Activated CD8-positive, alpha-beta T cell treated with anti-CD3 and anti-CD28 coated beads for 36 hours (primary cell): ENCODE results near the gene NUP210L. TPM values are rescaled to one million over a fixed set of nuclear protein-coding genes. Genes with fewer than 3 reads are reported as not detected.

Experiments used
- ATAC-seq: fragments of 200-7000 bp; cut with Tn5 transposase; one replicate; pipeline ENCODE4 v1.10.0; 2021; ENCODE audit warnings: mild to moderate bottlenecking, moderate library complexity
- CTCF ChIA-PET: fragments of 350-600 bp; sonication (Branson Sonifier 250); formaldehyde crosslinking; loops from one replicate; lab custom pipeline; 2021; ENCODE audit warnings: antibody characterized with exemption; lab: Charles Lee
- POLR2A ChIA-PET: fragments of 350-600 bp; sonication (Branson Sonifier 250); formaldehyde crosslinking; loops from one replicate; lab custom pipeline; 2021; ENCODE audit warnings: antibody characterized with exemption; lab: Charles Lee
- DNase-seq: peaks from one replicate; pipeline ENCODE4 v3.0.0-alpha.2; 2020
- H3K27ac Mint-ChIP-seq: one replicate; pipeline ENCODE4 v1.8.0; 2021; ENCODE audit warnings: mild to moderate bottlenecking, mixed read lengths
- H3K27me3 Mint-ChIP-seq: one replicate; pipeline ENCODE4 v1.8.0; 2021; ENCODE audit warnings: mixed read lengths
- H3K36me3 Mint-ChIP-seq: one replicate; pipeline ENCODE4 v1.8.0; 2021; ENCODE audit warnings: low read depth, mixed read lengths
- H3K4me1 Mint-ChIP-seq: one replicate; pipeline ENCODE4 v1.8.0; 2021; ENCODE audit warnings: low read depth, mixed read lengths
- H3K4me3 Mint-ChIP-seq: one replicate; pipeline ENCODE4 v1.8.0; 2021; ENCODE audit warnings: mild to moderate bottlenecking, moderate library complexity, mixed read lengths
- H3K9me3 Mint-ChIP-seq: one replicate; pipeline ENCODE4 v1.8.0; 2021; ENCODE audit warnings: mixed read lengths
- intact Hi-C: fragments of 100-400 bp; cut with micrococcal nuclease; formaldehyde crosslinking; loops from one replicate; pipeline ENCODE4 v1.10.0; 2022
- microRNA-seq: library from miRNA; unstranded; fragments of <30 nt; microRNA quantifications from one replicate; pipeline ENCODE4 v1.2.0, GENCODE V29; 2022; ENCODE audit warnings: borderline microRNAs expressed, borderline replicate concordance
- total RNA-seq, 2 experiments: library from RNA; stranded (reverse); gene quantifications; one replicate each; pipeline ENCODE4 v1.2.3, GENCODE V29; 2021
- TF ChIP-seq, protein P1 (sequence below): fragments of 200-600 bp; IDR thresholded peaks from one replicate; pipeline ENCODE4 v1.8.0; 2022; ENCODE audit warnings: antibody characterized with exemption, mild to moderate bottlenecking

Gene NUP210L
- total RNA-seq, 2 experiments from 2014 or later = 0.07 TPM; not detected in 1

DNA sequence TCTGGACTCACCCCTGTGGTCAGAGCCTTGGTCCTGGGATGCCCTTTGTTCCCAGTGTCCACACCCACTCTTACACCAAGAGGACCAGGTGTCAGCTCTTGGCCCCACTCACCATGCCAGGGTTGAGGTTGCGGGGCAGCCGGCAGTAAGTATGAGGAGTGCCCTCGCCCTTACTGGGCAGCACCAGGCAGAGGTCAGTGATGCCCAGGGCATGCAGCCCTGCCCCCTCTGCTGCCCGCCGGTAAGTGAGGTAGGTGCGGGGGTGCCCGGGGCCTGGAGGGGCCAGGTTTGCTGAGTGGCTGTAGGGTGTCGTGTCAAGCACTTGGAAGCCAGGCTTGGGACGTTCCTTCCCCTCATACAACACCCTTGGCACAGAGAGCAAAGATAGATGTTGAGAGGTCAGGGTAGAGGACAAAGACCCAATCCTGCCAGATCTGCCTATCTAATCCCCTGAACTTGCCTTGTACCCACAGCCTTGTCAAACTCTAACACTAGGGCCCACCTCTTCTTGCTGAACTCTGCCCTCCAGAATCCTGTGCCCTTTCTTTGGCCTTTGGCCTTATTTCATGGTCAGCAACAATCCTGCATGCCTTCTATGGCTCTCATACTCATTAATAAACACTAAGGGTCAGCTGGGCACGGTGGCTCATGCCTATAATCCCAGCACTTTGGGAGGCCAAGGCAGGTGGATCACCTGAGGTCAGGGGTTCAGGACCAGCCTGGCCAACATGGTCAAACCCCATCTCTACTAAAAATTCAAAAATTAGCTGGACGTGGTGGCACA is 211.9 kb downstream of the NUP210L start:
- Mint-ChIP-seq H3K36me3 (peaks cover 45% of the 10 kb centered on the region), H3K4me3 (no peak overlapping the region)
- POLR2A ChIA-PET = interaction anchor here (1.1 to 8.9 kb wide), 9 partner anchors 8 to 48 kb away, joined by 3 to 126 read pairs (median 13); partner anchors contain the start of genes CRTC2, GATAD2B, JTB and RAB13

More for the DNA sequence above, 211.9 kb downstream of the NUP210L start:
- intact Hi-C loops = no loop called here
- TF ChIP-seq, protein P1, sequence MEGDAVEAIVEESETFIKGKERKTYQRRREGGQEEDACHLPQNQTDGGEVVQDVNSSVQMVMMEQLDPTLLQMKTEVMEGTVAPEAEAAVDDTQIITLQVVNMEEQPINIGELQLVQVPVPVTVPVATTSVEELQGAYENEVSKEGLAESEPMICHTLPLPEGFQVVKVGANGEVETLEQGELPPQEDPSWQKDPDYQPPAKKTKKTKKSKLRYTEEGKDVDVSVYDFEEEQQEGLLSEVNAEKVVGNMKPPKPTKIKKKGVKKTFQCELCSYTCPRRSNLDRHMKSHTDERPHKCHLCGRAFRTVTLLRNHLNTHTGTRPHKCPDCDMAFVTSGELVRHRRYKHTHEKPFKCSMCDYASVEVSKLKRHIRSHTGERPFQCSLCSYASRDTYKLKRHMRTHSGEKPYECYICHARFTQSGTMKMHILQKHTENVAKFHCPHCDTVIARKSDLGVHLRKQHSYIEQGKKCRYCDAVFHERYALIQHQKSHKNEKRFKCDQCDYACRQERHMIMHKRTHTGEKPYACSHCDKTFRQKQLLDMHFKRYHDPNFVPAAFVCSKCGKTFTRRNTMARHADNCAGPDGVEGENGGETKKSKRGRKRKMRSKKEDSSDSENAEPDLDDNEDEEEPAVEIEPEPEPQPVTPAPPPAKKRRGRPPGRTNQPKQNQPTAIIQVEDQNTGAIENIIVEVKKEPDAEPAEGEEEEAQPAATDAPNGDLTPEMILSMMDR = no peak
- H3K27me3 Mint-ChIP-seq = no peaks in the 10 kb centered on the region
- ATAC-seq (no peak), DNase-seq (no peak)
- H3K27ac Mint-ChIP-seq = peak overlapping the region; percentile 75
- H3K9me3 Mint-ChIP-seq = no peaks in the 10 kb centered on the region
- peaks cover 31% of the 10 kb centered on the region for H3K4me1 Mint-ChIP-seq
- CTCF ChIA-PET = interaction anchor here (1.3 to 4.8 kb wide), 3 partner anchors 11 to 135 kb away, joined by 3 to 59 read pairs (median 3); partner anchors contain the start of gene RAB13

Small RNAs within 50 kb of the gene (microRNA-seq; reads per million reads assigned to microRNA genes)
- 14.2 reads per million, percentile 40 among the genes with 10 or more reads in this experiment for gene MIR190B
- not detected for gene MIR5698
- 1.5 reads per million for gene MIR6737

Other genes starting within 250 kb of the NUP210L start
- gene GATAD2B, start 232.1 kb downstream of the NUP210L start, total RNA-seq = 10 to 100 TPM; 59.5 to 59.8 TPM
- gene DENND4B, start 208.4 kb downstream of the NUP210L start, total RNA-seq = 100 to 1,000 TPM; 102 to 107 TPM
- 10 to 100 TPM; 67.3 to 71.8 TPM for gene CRTC2, start 196.5 kb downstream of the NUP210L start, total RNA-seq
- 10 to 100 TPM; 40.3 to 42.2 TPM for gene SLC39A1, start 191.5 kb downstream of the NUP210L start, total RNA-seq
- gene CREB3L4, start 187.2 kb downstream of the NUP210L start, total RNA-seq = 1 to 10 TPM; 8.3 to 8.8 TPM
- gene JTB, start 177.4 kb downstream of the NUP210L start, total RNA-seq = 100 to 1,000 TPM; 151 to 153 TPM
- 10 to 100 TPM; 41.7 to 45.6 TPM for gene RAB13, start 168.7 kb downstream of the NUP210L start, total RNA-seq
- gene RPS27, start 164.3 kb downstream of the NUP210L start, total RNA-seq = 1,000 to 10,000 TPM; 1,638 to 1,644 TPM
- gene TPM3, start 37.0 kb upstream of the NUP210L start, total RNA-seq = 100 to 1,000 TPM; 591 to 597 TPM
- gene CFAP141, start 51.3 kb upstream of the NUP210L start, total RNA-seq = not detected
- 100 to 1,000 TPM; 183 to 195 TPM for gene UBAP2L, start 65.9 kb upstream of the NUP210L start, total RNA-seq
- 100 to 1,000 TPM; 163 to 170 TPM for gene HAX1, start 117.6 kb upstream of the NUP210L start, total RNA-seq
- under 1 TPM in 1 of 2 experiments, not detected in 1; 0.14 TPM for gene AQP10, start 166.0 kb upstream of the NUP210L start, total RNA-seq
- gene ATP8B2, start 170.5 kb upstream of the NUP210L start, total RNA-seq = 10 to 100 TPM; 52.2 to 54.7 TPM